Thyroid gland (tissue), 4 donors: ENCODE measurements around the gene LRFN5. TPM values are rescaled to one million over a fixed set of nuclear protein-coding genes. Genes with fewer than 3 reads are reported as not detected.
"Not testable (repeated sequence)": the region's sequence is repeated elsewhere in the genome, so short reads cannot be mapped to it uniquely, and the experiment has no call there.

Experiments
- DNase-seq, 2 donors: peaks; one replicate each; pipeline ENCODE4 v3.0.0-alpha.2; 2019
- H3K27ac ChIP-seq, 3 donors: fragments of 200-600 bp; sonication (generic); 1 replicate in 2 of 3; 2 replicates in 1 of 3; pipeline ENCODE4 v1.5.1; 2016 to 2019; ENCODE audit warnings: mild to moderate bottlenecking in 1 of 3, moderate library complexity in 1 of 3
- H3K27me3 ChIP-seq: fragments of 200-600 bp; sonication (generic); one replicate; pipeline ENCODE4 v1.5.1; 2019
- H3K36me3 ChIP-seq, 2 donors: fragments of 200-600 bp; sonication (generic); one replicate each; pipeline ENCODE4 v1.5.1; 2016 to 2019
- H3K4me1 ChIP-seq, 2 donors: fragments of 200-600 bp; sonication (generic); one replicate each; pipeline ENCODE4 v1.5.1; 2017 to 2019
- H3K4me3 ChIP-seq, 3 donors: fragments of 200-600 bp; sonication (generic); replicated peaks in 1 of 3; 1 replicate in 2 of 3; 2 replicates in 1 of 3; pipeline ENCODE4 v1.5.1; 2016; ENCODE audit warnings: mild to moderate bottlenecking in 1 of 3
- H3K9me3 ChIP-seq: fragments of 200-600 bp; sonication (generic); one replicate; pipeline ENCODE4 v1.5.1; 2017
- CTCF ChIP-seq, 6 experiments: fragments of 200-600 bp in 3 of 6; fragments of 450-650 bp in 3 of 6; sonication (generic) in 3 of 6; IDR thresholded peaks; one replicate each; pipeline ENCODE4 v1.5.1; 2016 to 2019; ENCODE audit warnings: antibody characterized with exemption in 6 of 6, mild to moderate bottlenecking in 2 of 6, inconsistent platforms in 1 of 6, moderate library complexity in 1 of 6
- POLR2A ChIP-seq, 2 donors: fragments of 450-650 bp; IDR thresholded peaks; one replicate each; pipeline ENCODE4 v1.6.1; 2017; ENCODE audit warnings: antibody characterized with exemption in 2 of 2, mild to moderate bottlenecking in 2 of 2, moderate library complexity in 1 of 2
- WGBS, 2 donors: methylation state at CpG; one replicate each; pipeline ENCODE4 v1.1.5; 2017; 5-methylcytosine and 5-hydroxymethylcytosine counted together
- intact Hi-C: fragments of 100-400 bp; cut with DNase I; formaldehyde crosslinking; loops from one replicate; pipeline ENCODE4 v1.15.1; 2023
- total RNA-seq, 4 donors: library from RNA; depleted of rRNA; stranded (reverse); fragments of >200 nt; gene quantifications; one replicate each; pipeline ENCODE4 v1.2.3, GENCODE V29; 2016

Gene LRFN5
- 1 to 10 TPM; 1.5 to 5.3 (median 3.2) TPM for total RNA-seq

- Histone ChIP-seq H3K36me3 (no peaks in the 10 kb centered on the region), H3K4me3 (peak within 1 kb of the TSS in 2 of 3 donors; percentile 4 to 30), H3K27me3 (peaks cover 6% of the 10 kb centered on the region), H3K27ac (peak within 1 kb of the TSS in 2 of 3 donors; percentile 46 to 62), H3K9me3 (no peaks in the 10 kb centered on the region), H3K4me1 (peaks cover 7 to 9% of the 10 kb centered on the region in 2 donors)
- TF ChIP-seq POLR2A (IDR thresholded peaks at IDR 0.05) (no peak), CTCF (IDR thresholded peaks at IDR 0.05) (no peak)
- DNase-seq = peak; percentile 14 to 49
- intact Hi-C loops = no loop called here
- WGBS, 2 donors = 2 to 3% methylated on average over 32 to 55 of the region's 76 CpGs
These were observed at the start of gene LRFN5 for GRCh38 chr14:41606532-41607303. TSS of gene LRFN5 (plus strand) at chr14:41606876.

- Histone ChIP-seq H3K27ac (no peak overlapping the region), H3K4me3 (no peak overlapping the region), H3K27me3 (no peaks in the 10 kb centered on the region), H3K36me3 (no peaks in the 10 kb centered on the region), H3K4me1 (no peaks in the 10 kb centered on the region), H3K9me3 (no peaks in the 10 kb centered on the region)
- TF ChIP-seq POLR2A (IDR thresholded peaks at IDR 0.05) = no peak
- TF ChIP-seq CTCF (IDR thresholded peaks at IDR 0.05) = no peak
- intact Hi-C loops = no loop called here
- DNase-seq = no peak
These were observed 48.2 kb upstream of the LRFN5 start for GRCh38 chr14:41558490-41558889.

- H3K4me1 ChIP-seq, H3K36me3 ChIP-seq, intact Hi-C loops, DNase-seq, H3K27ac ChIP-seq, H3K9me3 ChIP-seq, H3K27me3 ChIP-seq, H3K4me3 ChIP-seq: not testable (repeated sequence)
- WGBS, 2 donors = 98 to 99% methylated on average over 3 of the region's 3 CpGs
These were observed 39.8 kb upstream of the LRFN5 start for GRCh38 chr14:41566864-41567263.

GRCh38 chr14:41568979-41569378 is 37.7 kb upstream of the LRFN5 start:
- Histone ChIP-seq H3K9me3 (no peaks in the 10 kb centered on the region), H3K27ac (no peak overlapping the region), H3K4me1 (no peaks in the 10 kb centered on the region), H3K36me3 (no peaks in the 10 kb centered on the region), H3K4me3 (no peak overlapping the region), H3K27me3 (no peaks in the 10 kb centered on the region)
- DNase-seq = no peak
- intact Hi-C loops = no loop called here
- WGBS, 2 donors = 97 to 100% methylated on average over 2 of the region's 2 CpGs
- no peak for TF ChIP-seq POLR2A (IDR thresholded peaks at IDR 0.05)
- TF ChIP-seq CTCF (IDR thresholded peaks at IDR 0.05) = no peak

GRCh38 chr14:41570415-41571155 is 36.1 kb upstream of the LRFN5 start:
- H3K9me3 ChIP-seq = no peaks in the 10 kb centered on the region
- no peaks in the 10 kb centered on the region for H3K27me3 ChIP-seq
- H3K4me1 ChIP-seq = no peaks in the 10 kb centered on the region
- no peak overlapping the region for H3K27ac ChIP-seq
- no peak for TF ChIP-seq CTCF (IDR thresholded peaks at IDR 0.05)
- TF ChIP-seq POLR2A (IDR thresholded peaks at IDR 0.05) = no peak
- H3K36me3 ChIP-seq = no peaks in the 10 kb centered on the region
- H3K4me3 ChIP-seq = no peak overlapping the region
- intact Hi-C loops = no loop called here
- no peak for DNase-seq
- WGBS, 2 donors = 67 to 73% methylated on average over 5 of the region's 5 CpGs
